DND-41 (cell line): ENCODE results near the gene ZFPM1.

Source experiments
- EZH2 ChIP-seq: IDR thresholded peaks from 3 replicates; pipeline ENCODE4 v1.6.1; 2012; ENCODE audit warnings: borderline replicate concordance, low read depth, mild to moderate bottlenecking, moderate library complexity, low read length, inconsistent platforms; ENCODE audit not compliant: severe bottlenecking
- TF ChIP-seq, protein P1 (sequence below): IDR thresholded peaks from 2 replicates; pipeline ENCODE4 v1.5.1; 2012; ENCODE audit warnings: borderline replicate concordance, low read length, moderate library complexity, mild to moderate bottlenecking; ENCODE audit not compliant: poor library complexity, severe bottlenecking; ENCODE audit errors: extremely low read depth

DNA sequence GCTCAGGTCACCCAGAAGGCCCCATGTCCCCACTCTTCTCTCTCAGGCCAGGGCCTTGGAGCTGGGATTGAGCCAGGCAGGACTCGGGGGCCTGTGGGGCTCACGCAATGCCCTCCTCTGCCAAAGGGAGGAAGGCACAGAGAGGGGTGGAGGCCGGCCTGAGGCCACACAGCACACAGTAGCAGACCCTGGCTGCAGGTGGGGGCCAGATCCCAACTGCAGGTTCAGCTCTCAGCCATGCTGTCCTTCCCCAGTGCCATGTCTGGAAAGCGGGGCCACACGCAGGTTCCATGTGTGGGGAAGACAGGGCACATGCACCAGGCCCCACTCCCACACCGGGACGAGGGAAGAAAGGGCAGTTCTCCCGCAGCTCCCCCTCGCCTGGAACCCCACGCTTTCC, 33.3 kb upstream of the ZFPM1 start:
- TF ChIP-seq, protein P1, sequence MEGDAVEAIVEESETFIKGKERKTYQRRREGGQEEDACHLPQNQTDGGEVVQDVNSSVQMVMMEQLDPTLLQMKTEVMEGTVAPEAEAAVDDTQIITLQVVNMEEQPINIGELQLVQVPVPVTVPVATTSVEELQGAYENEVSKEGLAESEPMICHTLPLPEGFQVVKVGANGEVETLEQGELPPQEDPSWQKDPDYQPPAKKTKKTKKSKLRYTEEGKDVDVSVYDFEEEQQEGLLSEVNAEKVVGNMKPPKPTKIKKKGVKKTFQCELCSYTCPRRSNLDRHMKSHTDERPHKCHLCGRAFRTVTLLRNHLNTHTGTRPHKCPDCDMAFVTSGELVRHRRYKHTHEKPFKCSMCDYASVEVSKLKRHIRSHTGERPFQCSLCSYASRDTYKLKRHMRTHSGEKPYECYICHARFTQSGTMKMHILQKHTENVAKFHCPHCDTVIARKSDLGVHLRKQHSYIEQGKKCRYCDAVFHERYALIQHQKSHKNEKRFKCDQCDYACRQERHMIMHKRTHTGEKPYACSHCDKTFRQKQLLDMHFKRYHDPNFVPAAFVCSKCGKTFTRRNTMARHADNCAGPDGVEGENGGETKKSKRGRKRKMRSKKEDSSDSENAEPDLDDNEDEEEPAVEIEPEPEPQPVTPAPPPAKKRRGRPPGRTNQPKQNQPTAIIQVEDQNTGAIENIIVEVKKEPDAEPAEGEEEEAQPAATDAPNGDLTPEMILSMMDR = no peak
- TF ChIP-seq EZH2 = no peak
